GM18508 (cell line): ENCODE measurements around the gene MYH14.

Experiments used
- ATAC-seq: cut with Tn5 transposase; IDR thresholded peaks from one replicate; pipeline ENCODE4 v1.9.1; 2021; ENCODE audit warnings: moderate number of reproducible peaks; ENCODE audit not compliant: insufficient read depth, unreplicated experiment

The MYH14 gene

DNA sequence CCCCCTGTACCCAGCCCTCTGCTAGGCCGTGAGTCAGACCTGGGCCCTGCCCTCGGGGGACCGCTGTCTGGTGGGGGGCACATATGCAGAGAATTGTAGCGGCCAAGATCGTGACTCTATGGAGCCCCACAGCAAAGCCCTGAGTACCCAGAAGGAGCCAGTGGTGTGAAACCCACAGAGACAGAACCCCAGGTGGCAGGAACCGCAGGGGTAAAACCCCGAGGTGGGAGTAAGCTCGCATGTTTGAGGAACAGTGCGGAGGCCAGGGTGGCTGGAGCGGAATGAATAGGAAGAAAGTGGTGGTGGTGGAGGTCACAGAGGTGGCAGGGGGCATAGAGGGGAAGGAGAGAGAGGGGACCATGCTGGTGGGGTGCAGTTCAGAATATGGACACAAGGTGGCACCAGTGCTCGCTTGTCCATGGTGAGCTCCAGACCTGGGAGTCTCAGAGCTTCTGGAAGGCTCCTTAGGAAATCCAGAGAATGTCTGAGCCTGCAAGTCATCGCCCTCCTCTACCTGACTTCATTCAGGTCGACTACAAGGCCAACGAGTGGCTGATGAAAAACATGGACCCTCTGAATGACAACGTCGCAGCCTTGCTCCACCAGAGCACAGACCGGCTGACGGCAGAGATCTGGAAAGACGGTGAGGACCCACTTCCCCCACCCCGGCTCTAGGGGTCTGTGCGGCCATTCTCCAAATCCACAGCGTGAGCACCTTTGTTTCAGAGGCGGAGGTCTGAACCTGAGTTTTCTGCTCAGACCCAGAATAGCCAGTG lies 48.9 kb downstream of the MYH14 start:
- no peak for ATAC-seq

DNA sequence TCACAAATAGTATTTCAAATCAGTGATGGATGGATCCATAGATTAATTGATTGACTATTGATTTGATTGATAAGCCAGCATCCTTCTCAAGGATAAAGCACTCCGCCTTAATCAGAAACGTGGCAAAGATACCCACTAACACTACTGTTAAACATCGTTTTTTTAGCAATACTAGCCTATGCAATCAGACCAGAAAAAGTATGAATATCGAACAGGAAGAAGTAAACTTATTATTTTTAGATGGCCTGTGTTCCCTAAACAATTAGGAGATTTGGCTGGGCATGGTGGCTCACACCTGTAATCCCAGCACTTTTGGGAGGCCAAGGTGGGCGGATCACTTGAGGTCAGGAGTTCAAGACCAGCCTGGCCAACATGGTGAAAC lies 49.5 kb downstream of the MYH14 start:
- no peak for ATAC-seq

DNA sequence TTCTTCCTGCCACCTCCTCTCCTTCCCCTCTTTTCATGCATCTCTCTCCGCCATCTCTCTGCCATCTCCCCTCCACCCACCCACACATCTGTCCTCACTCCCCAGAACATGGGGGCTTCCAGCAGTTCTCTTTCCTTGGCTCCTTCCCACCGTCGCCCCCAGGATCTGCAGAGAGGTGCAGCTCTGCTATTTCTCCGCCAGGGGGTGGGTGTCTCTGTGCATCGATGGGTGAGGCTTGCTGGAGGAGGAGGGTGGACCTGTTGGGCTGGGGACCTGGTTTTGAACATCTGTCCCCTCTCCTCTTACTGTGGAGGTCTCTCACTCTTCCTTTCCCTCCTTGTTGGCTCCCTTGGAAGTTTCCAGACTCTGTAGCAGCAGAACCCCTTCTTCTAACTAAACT lies 51.7 kb downstream of the MYH14 start:
- no peak for ATAC-seq

DNA sequence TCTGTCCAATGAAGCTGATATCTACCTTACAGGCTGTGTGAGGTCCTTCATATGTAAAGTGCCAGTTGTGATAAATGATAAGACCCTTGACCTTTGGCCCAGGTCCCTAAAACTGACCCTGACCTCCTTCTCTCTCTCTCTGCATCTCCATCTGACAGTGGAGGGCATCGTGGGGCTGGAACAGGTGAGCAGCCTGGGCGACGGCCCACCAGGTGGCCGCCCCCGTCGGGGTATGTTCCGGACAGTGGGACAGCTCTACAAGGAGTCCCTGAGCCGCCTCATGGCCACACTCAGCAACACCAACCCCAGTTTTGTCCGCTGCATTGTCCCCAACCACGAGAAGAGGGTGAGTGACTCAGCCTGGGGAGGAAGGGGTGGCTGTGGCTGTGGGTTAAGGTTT lies 53.7 kb downstream of the MYH14 start:
- no peak for ATAC-seq

DNA sequence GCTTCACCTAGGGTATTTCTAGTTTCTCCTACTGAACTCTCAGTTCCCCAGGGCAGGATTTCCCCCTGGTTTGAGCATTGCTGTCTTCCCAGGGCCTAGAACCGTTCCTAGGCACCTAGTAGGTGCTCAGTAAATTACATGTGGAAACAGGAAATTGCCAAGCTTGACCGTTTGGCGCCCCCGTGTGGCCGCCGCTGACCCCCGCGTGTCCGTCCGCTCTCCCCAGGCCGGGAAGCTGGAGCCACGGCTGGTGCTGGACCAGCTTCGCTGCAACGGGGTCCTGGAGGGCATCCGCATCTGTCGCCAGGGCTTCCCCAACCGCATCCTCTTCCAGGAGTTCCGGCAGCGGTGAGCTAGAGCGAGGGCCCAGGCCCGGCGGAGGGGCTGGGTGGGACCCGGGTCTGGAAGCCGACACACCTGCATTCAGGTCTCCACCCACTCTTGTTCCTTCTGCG lies 55.5 kb downstream of the MYH14 start:
- no peak for ATAC-seq

DNA sequence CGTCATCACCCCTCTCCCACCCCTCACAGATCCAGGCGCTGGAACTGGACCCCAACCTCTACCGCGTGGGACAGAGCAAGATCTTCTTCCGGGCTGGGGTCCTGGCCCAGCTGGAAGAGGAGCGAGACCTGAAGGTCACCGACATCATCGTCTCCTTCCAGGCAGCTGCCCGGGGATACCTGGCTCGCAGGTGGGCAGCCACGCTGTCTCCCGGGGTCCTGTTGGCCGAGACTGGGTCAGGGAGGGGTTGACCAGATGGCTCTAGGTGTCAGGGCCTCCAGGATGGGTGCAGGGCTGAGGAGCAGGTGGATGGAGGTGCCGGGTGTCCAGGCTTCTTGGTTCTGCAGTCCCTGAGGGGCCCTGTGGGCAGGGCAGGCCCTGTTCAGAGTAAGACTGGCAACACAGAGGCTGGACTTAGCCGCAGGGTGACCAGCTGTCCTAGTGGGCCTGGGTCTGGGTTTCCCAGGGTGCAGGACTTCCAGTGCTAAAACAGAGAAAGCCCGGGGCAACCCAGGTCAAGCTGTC lies 58.1 kb downstream of the MYH14 start:
- no peak for ATAC-seq

DNA sequence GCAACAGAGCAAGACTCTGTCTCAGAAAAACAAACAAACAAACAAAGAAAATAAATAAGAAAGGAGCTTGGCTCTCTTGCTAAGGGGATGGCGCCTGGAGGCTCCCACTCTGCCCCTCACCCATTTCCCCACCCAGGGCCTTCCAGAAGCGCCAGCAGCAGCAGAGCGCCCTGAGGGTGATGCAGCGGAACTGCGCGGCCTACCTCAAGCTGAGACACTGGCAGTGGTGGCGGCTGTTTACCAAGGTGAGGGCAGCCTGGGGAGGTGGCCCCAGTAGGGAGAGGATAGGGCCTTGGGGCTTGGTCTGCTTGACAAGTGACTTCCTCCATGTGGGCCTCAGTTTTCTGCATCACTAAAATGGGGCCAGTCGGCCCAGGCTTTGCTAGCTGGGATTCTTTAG lies 59.8 kb downstream of the MYH14 start:
- ATAC-seq = no peak

DNA sequence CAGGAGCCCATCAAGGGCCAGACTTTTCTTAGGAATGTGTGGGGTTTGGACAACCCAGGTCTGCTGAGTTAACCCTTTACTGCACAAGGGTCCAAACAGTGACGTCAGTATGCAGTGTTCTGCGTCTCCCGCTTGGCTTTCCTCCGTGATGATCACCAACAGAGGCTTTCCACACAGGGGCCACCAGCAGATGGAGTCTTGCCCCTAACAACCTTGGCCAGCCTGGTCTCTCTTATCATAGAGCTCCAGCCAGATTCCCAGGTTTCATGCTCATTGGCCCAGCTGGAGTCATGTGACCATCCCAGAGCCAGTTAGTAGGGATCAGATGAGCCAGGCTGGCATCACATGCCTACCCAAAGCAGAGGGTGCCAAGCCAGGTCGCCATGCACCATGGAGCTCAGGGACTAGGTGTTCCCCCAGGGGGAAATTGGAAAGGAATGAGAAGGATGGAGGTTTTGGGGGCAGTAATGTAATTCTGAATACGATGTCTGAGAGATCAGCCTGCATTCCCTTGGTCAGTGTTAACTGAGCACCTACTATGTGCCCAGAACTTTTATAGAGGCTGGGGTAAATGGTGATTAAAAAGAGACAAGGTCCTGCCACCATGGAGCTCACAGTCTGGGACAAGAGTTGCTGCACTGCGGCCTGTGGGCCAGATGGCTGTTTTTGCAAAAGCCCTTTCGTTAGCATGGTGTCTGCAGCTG lies 61.2 kb downstream of the MYH14 start:
- no peak for ATAC-seq

DNA sequence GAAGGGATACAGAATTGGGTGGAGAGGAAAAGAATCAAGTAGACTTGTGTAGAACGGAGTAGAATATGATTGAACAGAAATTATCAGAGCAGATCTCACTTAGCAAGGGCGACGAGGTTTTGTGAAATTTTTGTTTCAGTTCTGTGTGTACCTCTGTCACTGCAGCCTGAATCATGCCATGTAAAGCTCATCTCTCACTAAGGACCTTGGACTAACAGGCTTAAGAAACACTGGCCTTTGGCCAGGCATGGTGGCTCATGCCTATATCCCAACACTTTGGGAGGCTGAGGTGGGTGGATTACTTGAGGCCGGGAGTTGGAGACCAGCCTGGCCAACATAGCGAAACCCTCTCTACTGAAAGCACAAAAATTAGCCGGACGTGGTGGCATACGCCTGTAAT lies 62.6 kb downstream of the MYH14 start:
- ATAC-seq = no peak

DNA sequence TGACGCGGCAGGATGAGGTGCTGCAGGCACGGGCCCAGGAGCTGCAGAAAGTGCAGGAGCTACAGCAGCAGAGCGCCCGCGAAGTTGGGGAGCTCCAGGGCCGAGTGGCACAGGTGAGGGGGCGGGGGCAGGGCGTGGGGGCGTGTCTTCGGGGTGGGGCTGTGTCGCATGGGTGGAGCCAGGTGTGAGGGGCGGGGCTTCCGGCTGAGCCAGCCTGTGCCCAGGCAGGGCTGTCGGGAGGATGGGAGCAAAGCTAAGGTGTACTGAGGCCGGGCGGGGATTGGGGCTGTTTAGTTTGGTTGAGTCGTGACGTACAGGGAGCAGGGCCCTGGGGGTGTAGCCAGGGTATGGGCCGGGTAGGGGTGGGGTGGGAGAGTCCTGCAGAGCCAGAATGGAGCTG lies 63.5 kb downstream of the MYH14 start:
- no peak for ATAC-seq

DNA sequence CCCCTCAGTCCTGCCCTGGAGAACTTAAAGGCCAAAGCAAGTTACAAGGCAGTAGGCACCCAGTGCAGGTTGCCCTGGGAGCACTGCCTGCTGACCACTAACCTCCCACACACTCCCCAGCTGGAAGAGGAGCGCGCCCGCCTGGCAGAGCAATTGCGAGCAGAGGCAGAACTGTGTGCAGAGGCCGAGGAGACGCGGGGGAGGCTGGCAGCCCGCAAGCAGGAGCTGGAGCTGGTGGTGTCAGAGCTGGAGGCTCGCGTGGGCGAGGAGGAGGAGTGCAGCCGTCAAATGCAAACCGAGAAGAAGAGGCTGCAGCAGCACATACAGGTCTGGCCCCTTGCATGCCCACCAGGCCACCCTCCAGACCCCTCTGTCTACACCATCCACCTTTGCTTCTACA lies 64.6 kb downstream of the MYH14 start:
- no peak for ATAC-seq

DNA sequence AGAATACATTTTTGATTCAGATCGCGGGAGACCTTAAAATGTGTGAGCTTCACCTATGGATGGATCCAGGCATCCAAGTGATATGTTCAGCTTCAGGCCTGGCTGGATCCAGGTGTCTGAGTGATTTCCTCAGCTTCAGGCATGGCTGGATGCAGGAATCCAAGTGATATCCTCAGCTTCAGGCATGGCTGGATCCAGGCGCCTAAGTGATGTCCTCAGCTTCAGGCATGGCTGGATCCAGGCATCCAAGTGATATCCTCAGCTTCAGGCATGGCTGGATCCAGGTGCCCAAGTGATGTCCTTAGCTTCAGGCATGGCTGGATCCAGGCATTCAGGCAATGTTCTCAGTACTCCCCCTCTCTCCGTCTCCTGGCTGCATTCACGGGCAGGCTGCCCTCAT lies 65.1 kb downstream of the MYH14 start:
- no peak for ATAC-seq

DNA sequence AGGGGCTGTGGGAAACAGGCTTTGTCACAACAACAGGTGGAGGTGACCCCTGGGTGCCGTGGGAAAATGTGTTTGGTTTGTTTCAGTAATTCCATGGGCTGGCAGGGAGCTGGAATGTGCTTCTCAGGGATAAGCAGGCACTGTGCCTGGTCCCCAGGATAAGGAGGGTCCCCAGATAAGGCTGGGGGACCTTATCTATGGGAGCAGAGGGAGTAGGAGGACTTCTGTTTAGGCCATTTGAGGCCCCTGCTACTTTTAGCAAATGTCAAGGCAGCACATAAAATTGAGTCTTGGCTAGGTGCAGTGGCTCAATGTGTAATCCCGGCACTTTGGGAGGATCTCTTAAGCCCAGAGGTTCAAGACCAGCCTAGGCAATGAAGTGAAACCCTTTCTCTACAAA lies 66.2 kb downstream of the MYH14 start:
- no peak for ATAC-seq

DNA sequence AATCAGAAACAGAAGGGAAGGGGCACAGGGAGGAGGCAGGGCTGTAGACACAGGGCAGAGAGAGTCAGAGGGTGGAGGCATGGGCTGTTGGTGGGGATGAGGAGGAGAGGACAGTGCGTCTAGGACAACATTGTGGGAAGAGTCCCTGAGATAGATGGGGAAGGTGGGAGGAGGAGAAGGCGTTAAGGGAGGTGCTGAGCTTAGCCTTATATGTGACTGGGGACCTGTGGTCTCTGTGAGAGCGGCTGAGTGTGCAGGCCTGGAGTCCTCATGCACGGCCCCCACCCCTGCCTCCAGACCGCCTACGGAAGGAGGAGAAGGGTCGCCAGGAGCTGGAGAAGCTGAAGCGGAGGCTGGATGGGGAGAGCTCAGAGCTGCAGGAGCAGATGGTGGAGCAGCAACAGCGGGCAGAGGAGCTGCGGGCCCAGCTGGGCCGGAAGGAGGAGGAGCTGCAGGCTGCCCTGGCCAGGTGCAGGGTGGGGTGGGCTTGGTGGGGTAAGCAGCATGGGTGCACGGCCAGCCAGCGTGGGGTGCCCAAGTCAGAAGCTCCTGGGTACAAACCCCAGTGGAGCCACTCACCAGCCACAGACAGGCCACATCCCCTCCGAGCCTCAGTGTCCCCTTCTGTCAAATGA lies 69.0 kb downstream of the MYH14 start:
- ATAC-seq = no peak

DNA sequence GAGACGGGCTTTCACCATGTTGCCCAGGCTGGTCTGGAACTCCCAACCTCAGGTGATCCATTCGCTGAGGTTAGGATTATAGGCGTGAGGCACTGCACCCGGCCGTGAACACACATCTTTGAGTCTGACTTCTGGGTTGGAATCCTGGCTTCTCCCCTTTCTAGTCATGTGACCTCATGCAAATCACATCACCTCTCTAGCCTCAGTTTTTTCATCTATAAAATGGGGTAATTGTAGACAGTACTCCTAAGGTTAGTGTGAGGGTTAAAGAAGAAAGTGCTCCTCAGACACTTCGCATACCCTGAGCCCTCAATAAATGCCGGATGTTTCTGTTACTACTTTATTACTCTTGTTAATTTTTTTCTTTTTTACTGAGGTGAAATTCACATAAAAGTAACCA lies 70.4 kb downstream of the MYH14 start:
- ATAC-seq = no peak

DNA sequence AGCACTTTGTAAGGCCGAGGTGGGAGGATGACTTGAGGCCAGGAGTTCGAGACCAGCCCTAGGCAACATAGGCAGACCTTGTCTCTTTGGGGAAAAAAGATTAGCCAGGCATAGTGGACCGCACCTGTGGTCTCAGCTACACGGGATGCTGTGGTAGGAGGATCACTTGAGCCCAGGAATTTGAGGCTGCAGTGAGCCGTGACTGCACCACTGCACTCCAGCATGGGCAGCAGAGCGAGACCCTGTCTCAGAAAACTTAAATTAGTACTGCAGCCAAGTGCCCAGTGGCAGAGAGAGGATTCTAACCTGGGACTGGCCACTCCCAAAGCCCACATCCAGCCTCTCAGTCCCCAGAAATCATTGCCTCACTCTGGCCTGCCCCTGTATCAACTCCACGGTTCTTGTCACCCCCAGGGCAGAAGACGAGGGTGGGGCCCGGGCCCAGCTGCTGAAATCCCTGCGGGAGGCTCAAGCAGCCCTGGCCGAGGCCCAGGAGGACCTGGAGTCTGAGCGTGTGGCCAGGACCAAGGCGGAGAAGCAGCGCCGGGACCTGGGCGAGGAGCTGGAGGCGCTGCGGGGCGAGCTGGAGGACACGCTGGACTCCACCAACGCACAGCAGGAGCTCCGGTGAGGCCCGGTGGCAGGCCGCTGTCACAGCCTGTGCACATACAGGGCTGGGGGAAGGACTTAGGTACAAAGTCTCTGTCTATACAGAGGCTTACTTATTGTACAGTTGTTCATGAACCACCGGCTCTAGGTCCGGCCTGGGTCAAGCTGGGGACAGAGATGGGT lies 72.4 kb downstream of the MYH14 start:
- no peak for ATAC-seq

DNA sequence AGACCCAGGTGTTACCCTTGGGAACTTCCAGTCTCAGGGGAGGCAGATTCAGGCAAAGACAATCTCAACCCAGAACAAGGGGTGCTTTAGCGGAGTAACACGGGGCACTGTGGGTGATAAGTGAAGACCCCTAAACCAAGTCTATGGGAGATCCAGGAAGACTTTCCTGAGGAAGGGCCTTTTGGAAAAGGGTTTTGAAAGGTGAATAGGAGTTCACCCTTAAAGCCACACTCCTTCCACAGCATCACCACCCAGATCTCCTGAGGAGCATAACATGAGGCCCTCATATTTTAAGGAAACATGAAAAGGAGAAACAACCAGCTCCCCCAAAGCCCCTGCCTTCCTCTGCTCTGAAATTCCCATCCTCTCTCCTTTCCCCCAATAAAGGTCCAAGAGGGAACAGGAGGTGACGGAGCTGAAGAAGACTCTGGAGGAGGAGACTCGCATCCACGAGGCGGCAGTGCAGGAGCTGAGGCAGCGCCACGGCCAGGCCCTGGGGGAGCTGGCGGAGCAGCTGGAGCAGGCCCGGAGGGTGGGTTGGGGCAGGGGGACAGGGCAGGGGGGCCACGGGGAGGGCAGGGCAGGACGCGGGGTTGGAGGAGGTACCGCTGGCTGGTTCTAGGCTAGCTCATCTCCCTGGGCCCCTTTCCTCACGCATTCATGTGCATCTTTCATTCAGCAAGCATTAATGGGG lies 73.1 kb downstream of the MYH14 start:
- no peak for ATAC-seq

DNA sequence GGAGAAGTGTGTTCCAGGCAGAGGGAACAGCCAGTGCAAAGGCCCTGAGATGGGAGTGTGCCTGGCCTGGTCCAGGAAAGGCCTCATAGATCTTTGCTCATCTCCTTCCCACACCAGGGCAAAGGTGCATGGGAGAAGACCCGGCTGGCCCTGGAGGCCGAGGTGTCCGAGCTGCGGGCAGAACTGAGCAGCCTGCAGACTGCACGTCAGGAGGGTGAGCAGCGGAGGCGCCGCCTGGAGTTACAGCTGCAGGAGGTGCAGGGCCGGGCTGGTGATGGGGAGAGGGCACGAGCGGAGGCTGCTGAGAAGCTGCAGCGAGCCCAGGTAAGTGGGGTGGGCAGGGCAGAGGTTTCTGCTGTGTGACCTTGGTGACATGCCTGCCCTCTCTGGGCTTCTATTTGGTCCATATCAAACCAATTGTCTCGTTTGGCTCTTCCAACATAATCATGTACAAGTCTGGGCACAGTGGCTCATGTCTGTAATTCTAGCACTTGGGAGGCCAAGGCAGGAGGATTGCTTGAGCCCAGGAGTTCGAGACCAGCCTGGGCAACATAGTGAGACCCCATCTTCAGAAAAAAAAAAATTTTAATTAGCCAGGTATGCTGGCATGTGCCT lies 74.7 kb downstream of the MYH14 start:
- no peak for ATAC-seq

DNA sequence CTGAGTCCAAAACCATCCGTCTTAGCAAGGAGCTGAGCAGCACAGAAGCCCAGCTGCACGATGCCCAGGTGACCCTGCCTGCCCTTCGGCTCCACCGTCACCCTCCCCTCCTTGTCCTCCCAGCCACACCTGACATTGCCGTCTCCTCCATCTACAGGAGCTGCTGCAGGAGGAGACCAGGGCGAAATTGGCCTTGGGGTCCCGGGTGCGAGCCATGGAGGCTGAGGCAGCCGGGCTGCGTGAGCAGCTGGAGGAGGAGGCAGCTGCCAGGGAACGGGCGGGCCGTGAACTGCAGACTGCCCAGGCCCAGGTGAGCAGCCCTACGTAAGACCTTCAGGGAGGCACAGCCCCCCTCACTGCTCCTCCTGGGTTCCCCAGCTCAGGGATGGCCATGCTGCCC lies 76.7 kb downstream of the MYH14 start:
- no peak for ATAC-seq

DNA sequence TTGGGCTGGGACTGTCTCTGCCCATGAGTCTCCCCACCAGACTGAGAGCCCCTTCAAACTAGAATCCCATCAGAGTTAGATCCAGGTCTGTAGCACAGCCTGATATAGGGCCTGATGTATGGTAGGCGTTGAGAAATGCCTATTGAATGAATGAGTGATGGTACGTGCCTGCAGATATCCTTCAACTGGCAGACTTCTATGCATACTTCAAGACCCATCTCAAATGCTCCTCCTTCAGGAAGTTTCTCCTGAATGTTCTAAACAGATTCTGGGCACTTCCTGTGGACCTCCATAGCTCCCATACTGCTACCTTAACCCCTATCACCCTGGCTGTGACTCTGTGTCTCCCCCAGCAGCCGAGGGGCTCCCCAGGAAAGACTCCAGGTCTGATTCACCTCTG lies 77.6 kb downstream of the MYH14 start:
- ATAC-seq = no peak
